Chondrocyte (in vitro differentiated cells): Measurements from ENCODE around the gene UPB1. TPM values are rescaled to one million over a fixed set of nuclear protein-coding genes. Genes with fewer than 3 reads are reported as not detected.

Experiments used
- DNase-seq: peaks from one replicate; pipeline ENCODE4 v3.0.0; 2021; ENCODE audit warnings: mixed read lengths, low spot score
- H3K27ac Mint-ChIP-seq: one replicate; pipeline ENCODE4 v1.8.0; 2021; ENCODE audit warnings: mild to moderate bottlenecking, moderate library complexity, mixed read lengths; ENCODE audit not compliant: unreplicated experiment
- H3K27me3 Mint-ChIP-seq: 2 replicates; pipeline ENCODE4 v1.8.0; 2021; ENCODE audit warnings: low read depth, mixed read lengths
- H3K36me3 Mint-ChIP-seq: 2 replicates; pipeline ENCODE4 v1.8.0; 2021; ENCODE audit warnings: low read depth, mixed read lengths
- H3K4me1 Mint-ChIP-seq: 2 replicates; pipeline ENCODE4 v1.8.0; 2021; ENCODE audit warnings: low read depth, mild to moderate bottlenecking, mixed read lengths
- H3K4me3 Mint-ChIP-seq: one replicate; pipeline ENCODE4 v1.8.0; 2021; ENCODE audit warnings: mild to moderate bottlenecking, moderate library complexity, mixed read lengths; ENCODE audit not compliant: unreplicated experiment
- H3K9me3 Mint-ChIP-seq: 2 replicates; pipeline ENCODE4 v1.8.0; 2021; ENCODE audit warnings: low read depth, mixed read lengths
- CTCF ChIP-seq: fragments of 200-600 bp; sonication (generic); IDR thresholded peaks from 2 replicates; pipeline ENCODE4 v1.5.0; 2021; ENCODE audit warnings: antibody characterized with exemption, mild to moderate bottlenecking, moderate library complexity
- total RNA-seq: library from RNA; stranded (reverse); gene quantifications from 3 replicates; pipeline ENCODE4 v1.2.1, GENCODE V29; 2021

Gene UPB1
- total RNA-seq, 1 donor from 2014 or later = 0.15 TPM

- Mint-ChIP-seq H3K27ac (no peak overlapping the region), H3K27me3 (no peaks in the 10 kb centered on the region), H3K4me1 (peaks cover 4% of the 10 kb centered on the region), H3K4me3 (no peak overlapping the region), H3K36me3 (no peaks in the 10 kb centered on the region), H3K9me3 (no peaks in the 10 kb centered on the region)
- no peak for TF ChIP-seq CTCF
- no peak for DNase-seq
Observed at GRCh38 chr22:24453853-24454252, 41.3 kb upstream of the UPB1 start.

- Mint-ChIP-seq H3K4me3 (no peak overlapping the region), H3K4me1 (peaks cover 8% of the 10 kb centered on the region), H3K9me3 (no peaks in the 10 kb centered on the region), H3K27ac (no peak overlapping the region), H3K27me3 (no peaks in the 10 kb centered on the region), H3K36me3 (no peaks in the 10 kb centered on the region)
- no peak for DNase-seq
- TF ChIP-seq CTCF = no peak
Observed at GRCh38 chr22:24455039-24455438, 40.1 kb upstream of the UPB1 start.

- H3K4me1 Mint-ChIP-seq = peaks cover 10% of the 10 kb centered on the region
- no peaks in the 10 kb centered on the region for H3K36me3 Mint-ChIP-seq
- no peak for TF ChIP-seq CTCF
- no peaks in the 10 kb centered on the region for H3K27me3 Mint-ChIP-seq
- DNase-seq = no peak
- no peaks in the 10 kb centered on the region for H3K9me3 Mint-ChIP-seq
- no peak overlapping the region for H3K27ac Mint-ChIP-seq
- H3K4me3 Mint-ChIP-seq = no peak overlapping the region
Observed at GRCh38 chr22:24455751-24456426, 39.2 kb upstream of the UPB1 start.

GRCh38 chr22:24457894-24458420 is 37.2 kb upstream of the UPB1 start:
- no peak overlapping the region for H3K4me3 Mint-ChIP-seq
- H3K27me3 Mint-ChIP-seq = no peaks in the 10 kb centered on the region
- TF ChIP-seq CTCF = no peak
- no peak for DNase-seq
- H3K4me1 Mint-ChIP-seq = peaks cover 19% of the 10 kb centered on the region
- H3K36me3 Mint-ChIP-seq = no peaks in the 10 kb centered on the region
- H3K9me3 Mint-ChIP-seq = no peaks in the 10 kb centered on the region
- no peak overlapping the region for H3K27ac Mint-ChIP-seq

- H3K4me1 Mint-ChIP-seq = peaks cover 19% of the 10 kb centered on the region
- no peak overlapping the region for H3K4me3 Mint-ChIP-seq
- H3K27me3 Mint-ChIP-seq = no peaks in the 10 kb centered on the region
- H3K9me3 Mint-ChIP-seq = no peaks in the 10 kb centered on the region
- no peak for DNase-seq
- H3K36me3 Mint-ChIP-seq = no peaks in the 10 kb centered on the region
- no peak for TF ChIP-seq CTCF
- H3K27ac Mint-ChIP-seq = no peak overlapping the region
Observed at GRCh38 chr22:24459911-24460310, 35.2 kb upstream of the UPB1 start.
